Measurements from ENCODE around the gene PFKP. TPM values are rescaled to one million over a fixed set of nuclear protein-coding genes. Genes with fewer than 3 reads are reported as not detected.

PFKP gene
- total RNA-seq, 4 donors from 2014 or later: 64.3 to 261 (median 107) TPM

DNA sequence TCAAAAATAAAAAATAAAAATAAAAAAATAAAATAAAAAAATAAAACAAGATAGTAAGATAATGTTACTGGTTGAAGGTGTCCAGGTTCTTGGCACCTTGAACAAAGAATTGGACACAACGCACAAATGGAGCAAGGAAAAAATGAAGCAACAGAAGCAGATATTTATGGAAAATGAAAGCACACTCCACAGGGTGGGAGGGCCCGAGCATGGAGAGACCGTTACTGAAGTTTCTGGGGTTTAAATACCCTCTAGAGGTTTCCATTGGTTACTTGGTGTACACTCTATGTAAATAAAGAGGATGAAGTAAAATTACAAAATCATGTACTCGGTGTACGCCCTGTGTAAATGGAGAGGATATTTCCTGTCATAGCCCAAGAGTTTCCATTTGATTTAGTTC, 15.7 kb upstream of the PFKP start:
- Histone ChIP-seq H3K27me3 (no peaks in the 10 kb centered on the region), H3K27ac (peak overlapping the region in 2 of 4 donors; percentile 26 to 67), H3K9me3 (no peaks in the 10 kb centered on the region), H3K4me1 (peaks cover 4 to 46% (median 9%) of the 10 kb centered on the region in 3 donors), H3K4me3 (no peak overlapping the region), H3K36me3 (no peaks in the 10 kb centered on the region)
- WGBS, 2 donors (ENCODE audit: low coverage in 1 of 2): 24 to 41% methylated on average over 5 of the region's 5 CpGs
- TF ChIP-seq EP300 (IDR thresholded peaks at IDR 0.05) (no peak), POLR2A (IDR thresholded peaks at IDR 0.05) (no peak), POLR2AphosphoS5 (IDR thresholded peaks at IDR 0.05) (no peak), CTCF (IDR thresholded peaks at IDR 0.05) (no peak)
- no peak for ATAC-seq

DNA sequence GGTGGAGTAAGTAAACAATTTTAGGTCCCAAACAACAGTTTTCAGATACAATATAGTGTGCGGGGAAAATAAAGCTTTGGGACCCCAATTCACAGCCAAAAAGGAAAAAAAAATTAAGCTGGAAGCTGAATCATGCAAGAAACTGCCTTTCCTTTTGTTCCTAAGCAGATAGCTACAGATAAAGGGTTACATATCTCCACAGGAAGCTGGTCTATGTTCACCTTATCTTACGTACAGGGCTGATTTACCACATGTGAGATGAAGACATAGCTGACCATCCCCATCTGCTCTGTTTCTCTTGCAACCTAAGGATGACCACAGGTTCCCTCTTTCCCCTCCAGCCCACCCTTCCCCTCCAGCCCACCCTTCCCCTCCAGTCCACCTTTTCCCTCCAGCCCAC, 14.2 kb upstream of the PFKP start:
- Histone ChIP-seq H3K27ac (peak overlapping the region in 1 of 4 donors; percentile 67), H3K27me3 (no peaks in the 10 kb centered on the region), H3K4me1 (peaks cover 0 to 32% (median 3%) of the 10 kb centered on the region in 3 donors), H3K9me3 (no peaks in the 10 kb centered on the region), H3K36me3 (no peaks in the 10 kb centered on the region), H3K4me3 (no peak overlapping the region)
- TF ChIP-seq POLR2AphosphoS5 (IDR thresholded peaks at IDR 0.05) (no peak), EP300 (IDR thresholded peaks at IDR 0.05) (no peak), POLR2A (IDR thresholded peaks at IDR 0.05) (no peak), CTCF (IDR thresholded peaks at IDR 0.05) (no peak)
- 73 to 83% methylated on average over 1 to 2 of the region's 2 CpGs for WGBS, 2 donors (ENCODE audit: low coverage in 1 of 2)
- no peak for ATAC-seq

DNA sequence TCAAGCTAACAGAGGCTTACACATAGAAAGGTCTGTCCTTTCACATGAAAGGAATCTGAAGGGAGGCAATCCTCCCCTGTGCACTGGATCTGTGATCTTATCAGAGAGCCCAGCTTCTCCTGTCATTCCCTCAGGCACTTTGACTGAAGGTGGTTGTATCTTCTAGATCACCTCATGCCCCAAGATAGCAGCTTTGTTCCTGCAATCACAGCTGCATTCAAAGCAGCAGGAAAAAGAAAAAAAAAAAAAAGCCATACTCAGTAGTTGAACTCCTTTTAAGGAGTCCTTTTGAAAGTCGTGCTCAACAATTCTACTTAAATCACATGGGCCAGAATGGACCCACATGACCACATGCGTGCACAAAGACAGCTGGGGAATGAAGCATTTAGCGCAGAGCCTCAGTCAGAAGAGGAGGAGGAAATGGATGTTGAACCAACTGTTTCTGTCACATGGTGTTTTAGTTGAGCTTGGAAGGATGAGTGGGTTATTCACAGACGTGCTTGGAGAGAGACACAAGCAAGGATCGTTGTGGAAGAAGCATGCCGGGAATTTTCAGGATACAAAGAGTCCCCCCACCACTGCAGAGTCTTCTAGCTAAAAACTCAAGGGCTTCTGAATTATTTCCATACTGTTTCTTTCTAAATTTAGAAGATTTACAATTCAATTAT, 13.0 kb upstream of the PFKP start:
- peak; percentile 26 for ATAC-seq
- Histone ChIP-seq H3K4me1 (peaks cover 0 to 20% (median 0%) of the 10 kb centered on the region in 3 donors), H3K9me3 (no peaks in the 10 kb centered on the region), H3K36me3 (no peaks in the 10 kb centered on the region), H3K4me3 (no peak overlapping the region), H3K27ac (peak overlapping the region in 3 of 4 donors; percentile 45 to 67 (median 64)), H3K27me3 (no peaks in the 10 kb centered on the region)
- TF ChIP-seq EP300 (IDR thresholded peaks at IDR 0.05): no peak
- TF ChIP-seq POLR2A (IDR thresholded peaks at IDR 0.05): no peak
- no peak for TF ChIP-seq POLR2AphosphoS5 (IDR thresholded peaks at IDR 0.05)
- no peak for TF ChIP-seq CTCF (IDR thresholded peaks at IDR 0.05)
- 31 to 43% methylated on average over 6 of the region's 6 CpGs for WGBS, 2 donors (ENCODE audit: low coverage in 1 of 2)

DNA sequence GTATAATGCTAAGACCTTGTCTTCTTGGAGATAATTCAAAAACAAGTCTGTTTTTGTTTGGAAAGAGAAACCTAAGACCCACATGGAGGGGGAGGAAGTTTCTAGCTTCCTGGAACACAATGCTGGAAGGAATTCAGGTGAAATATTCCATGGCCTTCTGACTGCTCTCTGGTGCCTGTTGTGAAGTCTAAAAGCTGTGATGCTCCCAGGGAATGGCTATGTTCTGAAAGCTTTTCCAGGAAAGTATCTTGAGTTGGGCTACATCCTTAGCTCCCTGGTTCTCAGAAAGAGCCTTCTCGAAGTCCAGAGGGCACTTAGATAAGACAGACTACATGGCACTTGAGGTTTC, 12.5 kb upstream of the PFKP start:
- Histone ChIP-seq H3K4me1 (peaks cover 0 to 18% (median 0%) of the 10 kb centered on the region in 3 donors), H3K27ac (peak overlapping the region; percentile 27 to 67 (median 54)), H3K9me3 (no peaks in the 10 kb centered on the region), H3K27me3 (no peaks in the 10 kb centered on the region), H3K36me3 (no peaks in the 10 kb centered on the region), H3K4me3 (no peak overlapping the region)
- 33% methylated on average over 1 of the region's 1 CpG; no CpG with 5 or more reads in 1 of the 2 donors for WGBS, 2 donors (ENCODE audit: low coverage in 1 of 2)
- TF ChIP-seq EP300 (IDR thresholded peaks at IDR 0.05) (no peak), POLR2AphosphoS5 (IDR thresholded peaks at IDR 0.05) (no peak), CTCF (IDR thresholded peaks at IDR 0.05) (no peak), POLR2A (IDR thresholded peaks at IDR 0.05) (no peak)
- no peak for ATAC-seq
